Liver (tissue), 9 donors: ENCODE results near the gene ASB7. TPM values are rescaled to one million over a fixed set of nuclear protein-coding genes. Genes with fewer than 3 reads are reported as not detected.
A peak's percentile ranks its signal among the peaks of the same experiment; 100 is the strongest.

ENCODE experiments used
- DNase-seq: peaks from one replicate; pipeline ENCODE4 v3.0.0-alpha.2; 2017; ENCODE audit warnings: low spot score
- H3K27ac ChIP-seq, 2 donors: one replicate each; pipeline ENCODE4 v1.7.0; 2013; ENCODE audit warnings: inconsistent platforms in 2 of 2, low read length in 2 of 2, control low read depth in 1 of 2, low read depth in 1 of 2, mild to moderate bottlenecking in 1 of 2
- H3K27me3 ChIP-seq, 4 donors: one replicate each; pipeline versions ENCODE4 v1.6.1 to v1.7.0; 2013; ENCODE audit warnings: low read length in 3 of 4, inconsistent platforms in 1 of 4, mild to moderate bottlenecking in 1 of 4, moderate library complexity in 1 of 4; ENCODE audit not compliant: control insufficient read depth in 4 of 4, insufficient read depth in 4 of 4
- H3K36me3 ChIP-seq, 4 donors: one replicate each; pipeline versions ENCODE4 v1.6.1 to v1.7.0; 2013; ENCODE audit warnings: low read length in 3 of 4, mild to moderate bottlenecking in 3 of 4, low read depth in 1 of 4, moderate library complexity in 1 of 4; ENCODE audit not compliant: control insufficient read depth in 4 of 4, insufficient read depth in 3 of 4
- H3K4me1 ChIP-seq, 4 donors: one replicate each; pipeline versions ENCODE4 v1.6.1 to v1.7.0; 2013; ENCODE audit warnings: low read length in 3 of 4, mild to moderate bottlenecking in 3 of 4, moderate library complexity in 1 of 4; ENCODE audit not compliant: control insufficient read depth in 4 of 4, insufficient read depth in 4 of 4
- H3K4me3 ChIP-seq, 3 donors: one replicate each; pipeline versions ENCODE4 v1.6.1 to v1.7.0; 2013; ENCODE audit warnings: low read length in 3 of 3, control low read depth in 1 of 3, low read depth in 1 of 3, mild to moderate bottlenecking in 1 of 3
- H3K9ac ChIP-seq, 2 donors: one replicate each; pipeline ENCODE4 v1.7.0; 2013; ENCODE audit warnings: low read length in 2 of 2, mild to moderate bottlenecking in 2 of 2, moderate library complexity in 2 of 2, control low read depth in 1 of 2, low read depth in 1 of 2
- H3K9me3 ChIP-seq, 4 donors: one replicate each; pipeline versions ENCODE4 v1.6.1 to v1.7.0; 2013; ENCODE audit warnings: low read length in 3 of 4; ENCODE audit not compliant: control insufficient read depth in 4 of 4
- CTCF ChIP-seq: fragments of 150-350 bp; IDR thresholded peaks from 2 replicates; pipeline ENCODE4 v1.5.1; 2017; ENCODE audit warnings: improper control_type of control experiment, low read depth, low read length; ENCODE audit not compliant: missing input control
- EGR1 ChIP-seq, 2 donors: IDR thresholded peaks; 2 replicates each; pipeline ENCODE4 v1.6.1; 2016 to 2018; ENCODE audit warnings: antibody characterized with exemption in 2 of 2, low read depth in 2 of 2
- FOXA2 ChIP-seq: IDR thresholded peaks from 2 replicates; pipeline ENCODE4 v1.6.1; 2016; ENCODE audit warnings: antibody characterized with exemption
- GABPA ChIP-seq, 2 donors: IDR thresholded peaks in 1 of 2; conservative IDR thresholded peaks in 1 of 2; 2 replicates each; pipeline ENCODE4 v1.6.1; 2016; ENCODE audit warnings: antibody characterized with exemption in 2 of 2, mild to moderate bottlenecking in 1 of 2, moderate library complexity in 1 of 2
- HNF4A ChIP-seq, 2 donors: conservative IDR thresholded peaks; 2 replicates each; pipeline ENCODE4 v1.6.1; 2016; ENCODE audit warnings: antibody characterized with exemption in 2 of 2, mild to moderate bottlenecking in 2 of 2
- HNF4G ChIP-seq: IDR thresholded peaks from 2 replicates; pipeline ENCODE4 v1.6.1; 2016; ENCODE audit warnings: antibody characterized with exemption
- JUND ChIP-seq, 2 donors: IDR thresholded peaks; 2 replicates each; pipeline ENCODE4 v1.6.1; 2016; ENCODE audit warnings: antibody characterized with exemption in 2 of 2
- NR2F2 ChIP-seq: IDR thresholded peaks from 2 replicates; pipeline ENCODE4 v1.6.1; 2016; ENCODE audit warnings: antibody characterized with exemption
- REST ChIP-seq: IDR thresholded peaks from 2 replicates; pipeline ENCODE4 v1.6.1; 2016; ENCODE audit warnings: antibody characterized with exemption, mild to moderate bottlenecking
- RXRA ChIP-seq, 2 donors: IDR thresholded peaks; 2 replicates each; pipeline ENCODE4 v1.6.1; 2017 to 2018; ENCODE audit warnings: antibody characterized with exemption in 2 of 2, mild to moderate bottlenecking in 1 of 2
- TAF1 ChIP-seq: conservative IDR thresholded peaks from 2 replicates; pipeline ENCODE4 v1.6.1; 2016; ENCODE audit warnings: antibody characterized with exemption, mild to moderate bottlenecking
- YY1 ChIP-seq: IDR thresholded peaks from 2 replicates; pipeline ENCODE4 v1.6.1; 2016; ENCODE audit warnings: antibody characterized with exemption, mild to moderate bottlenecking
- WGBS: extraction: QIAGEN DNeasy Blood & Tissue Kit; methylation state at CpG from one replicate; pipeline ENCODE4 v1.1.7; 2013; 5-methylcytosine and 5-hydroxymethylcytosine counted together
- polyA plus RNA-seq, 2 donors: library from polyadenylated mRNA; stranded (reverse) in 1 of 2; unstranded in 1 of 2; fragments of 200-250 nt in 1 of 2; fragments of >200 nt in 1 of 2; fragmentation: Nextera tagmentation in 1 of 2; extraction: Ambion mirVana in 1 of 2; gene quantifications; one replicate each; pipeline versions ENCODE4 v1.2.1 to v1.2.3, GENCODE V29; 2013 to 2015
- total RNA-seq, 2 donors: library from RNA; depleted of rRNA; stranded (reverse); fragments of >200 nt; gene quantifications; one replicate each; pipeline ENCODE4 v1.2.3, GENCODE V29; 2014
- TF ChIP-seq, protein P1 (sequence below): IDR thresholded peaks from 2 replicates; pipeline ENCODE4 v1.6.1; 2016; ENCODE audit warnings: antibody characterized with exemption
- TF ChIP-seq, protein P2 (sequence below): IDR thresholded peaks from 2 replicates; pipeline ENCODE4 v1.6.1; 2016; ENCODE audit warnings: antibody characterized with exemption
- TF ChIP-seq, protein P3 (sequence below): IDR thresholded peaks from 2 replicates; pipeline ENCODE4 v1.6.1; 2016; ENCODE audit warnings: antibody characterized with exemption
- donor health status: healthy.
- donor health status: healthy.
- donor health status: healthy.
- donor health status: healthy.
- donor health status: healthy.

Gene ASB7
- total and polyA plus RNA-seq, 4 donors, result 3.7 to 12.6 (median 6.5) TPM

DNA sequence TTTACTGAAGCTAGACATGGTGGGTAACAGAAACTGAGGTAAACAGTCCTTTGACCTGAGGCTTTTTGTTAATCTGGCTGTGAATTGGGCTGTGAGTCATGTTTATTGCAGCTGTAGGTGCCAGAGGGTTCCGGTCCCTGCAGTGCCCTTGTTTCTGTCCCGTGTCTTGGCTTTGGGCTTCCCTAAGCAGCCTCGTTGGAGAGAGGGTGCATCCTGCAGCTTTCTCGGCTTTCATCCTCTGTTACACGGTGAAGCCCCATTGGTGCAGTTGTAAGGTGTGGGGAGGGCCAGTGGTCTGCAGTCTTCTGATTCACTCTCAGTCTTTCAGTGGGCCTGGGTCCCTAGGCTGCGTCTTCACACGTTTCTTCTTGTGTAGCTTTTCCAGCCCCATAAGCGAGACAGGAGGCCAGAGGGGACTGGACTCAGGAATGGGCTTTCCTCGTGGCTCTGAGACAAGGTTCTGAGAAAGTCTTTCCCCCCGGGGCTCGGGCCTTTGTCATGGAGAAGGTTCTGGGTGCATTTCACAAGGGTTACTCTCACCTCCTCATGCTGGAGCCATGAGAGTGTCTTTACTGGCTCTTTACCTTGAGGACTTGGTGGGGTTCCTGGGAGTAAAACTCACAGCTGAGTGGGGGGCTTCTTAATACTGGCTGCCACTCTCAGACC is 33.1 kb downstream of the ASB7 start:
- Histone ChIP-seq H3K4me3 (no peak overlapping the region), H3K9ac (no peak overlapping the region), H3K9me3 (no peaks in the 10 kb centered on the region), H3K27ac (no peak overlapping the region), H3K36me3 (peaks cover 1 to 12% (median 9%) of the 10 kb centered on the region in 4 donors), H3K27me3 (no peaks in the 10 kb centered on the region), H3K4me1 (peaks cover 3 to 14% (median 12%) of the 10 kb centered on the region in 4 donors)
- 90% methylated on average over 11 of the region's 11 CpGs for WGBS
- no peak for DNase-seq
- TF ChIP-seq, protein P1, sequence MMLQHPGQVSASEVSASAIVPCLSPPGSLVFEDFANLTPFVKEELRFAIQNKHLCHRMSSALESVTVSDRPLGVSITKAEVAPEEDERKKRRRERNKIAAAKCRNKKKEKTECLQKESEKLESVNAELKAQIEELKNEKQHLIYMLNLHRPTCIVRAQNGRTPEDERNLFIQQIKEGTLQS, result no peak
- TF ChIP-seq TAF1, result no peak
- no peak for TF ChIP-seq NR2F2
- no peak for TF ChIP-seq EGR1 (IDR thresholded peaks at IDR 0.05; ENCODE audit: low read depth in 2 of 2)
- no peak for TF ChIP-seq GABPA (IDR thresholded peaks at IDR 0.05 in 1 of 2, conservative IDR thresholded peaks at IDR 0.05 in 1 of 2)
- no peak for TF ChIP-seq REST
- TF ChIP-seq FOXA2, result no peak
- no peak for TF ChIP-seq RXRA (IDR thresholded peaks at IDR 0.05)
- TF ChIP-seq, protein P2, sequence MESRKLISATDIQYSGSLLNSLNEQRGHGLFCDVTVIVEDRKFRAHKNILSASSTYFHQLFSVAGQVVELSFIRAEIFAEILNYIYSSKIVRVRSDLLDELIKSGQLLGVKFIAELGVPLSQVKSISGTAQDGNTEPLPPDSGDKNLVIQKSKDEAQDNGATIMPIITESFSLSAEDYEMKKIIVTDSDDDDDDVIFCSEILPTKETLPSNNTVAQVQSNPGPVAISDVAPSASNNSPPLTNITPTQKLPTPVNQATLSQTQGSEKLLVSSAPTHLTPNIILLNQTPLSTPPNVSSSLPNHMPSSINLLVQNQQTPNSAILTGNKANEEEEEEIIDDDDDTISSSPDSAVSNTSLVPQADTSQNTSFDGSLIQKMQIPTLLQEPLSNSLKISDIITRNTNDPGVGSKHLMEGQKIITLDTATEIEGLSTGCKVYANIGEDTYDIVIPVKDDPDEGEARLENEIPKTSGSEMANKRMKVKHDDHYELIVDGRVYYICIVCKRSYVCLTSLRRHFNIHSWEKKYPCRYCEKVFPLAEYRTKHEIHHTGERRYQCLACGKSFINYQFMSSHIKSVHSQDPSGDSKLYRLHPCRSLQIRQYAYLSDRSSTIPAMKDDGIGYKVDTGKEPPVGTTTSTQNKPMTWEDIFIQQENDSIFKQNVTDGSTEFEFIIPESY, result no peak
- no peak for TF ChIP-seq YY1
- TF ChIP-seq, protein P3, sequence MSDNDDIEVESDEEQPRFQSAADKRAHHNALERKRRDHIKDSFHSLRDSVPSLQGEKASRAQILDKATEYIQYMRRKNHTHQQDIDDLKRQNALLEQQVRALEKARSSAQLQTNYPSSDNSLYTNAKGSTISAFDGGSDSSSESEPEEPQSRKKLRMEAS, result no peak
- TF ChIP-seq JUND (IDR thresholded peaks at IDR 0.05), result no peak
- no peak for TF ChIP-seq HNF4G

DNA sequence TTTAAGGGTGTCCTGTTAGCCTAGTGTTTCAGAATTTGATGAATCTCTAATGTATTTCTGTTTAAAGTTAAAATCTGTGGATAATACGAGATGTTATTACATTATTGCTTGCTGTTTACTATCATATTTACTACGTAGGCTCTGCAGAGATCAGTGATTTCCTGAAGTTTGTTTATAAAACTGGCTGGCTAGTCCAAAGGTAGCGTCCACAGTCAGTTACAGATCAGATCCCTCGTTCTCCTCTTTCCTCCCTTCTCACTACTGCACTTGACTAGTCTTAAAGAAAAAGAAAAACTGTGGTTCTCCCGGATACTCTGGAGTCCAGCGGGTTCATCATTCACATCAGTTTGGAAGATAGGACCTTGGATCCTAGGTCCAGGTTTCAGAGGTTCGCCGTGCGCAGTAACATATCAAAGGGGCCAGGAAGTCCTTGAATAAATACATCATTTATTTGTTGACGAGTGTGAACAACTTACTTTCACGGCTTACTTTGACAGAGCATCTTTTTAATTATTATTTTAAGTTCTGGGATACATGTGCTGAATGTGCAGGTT is 35.9 kb downstream of the ASB7 start:
- Histone ChIP-seq H3K9me3 (no peaks in the 10 kb centered on the region), H3K27me3 (no peaks in the 10 kb centered on the region), H3K4me1 (peaks cover 3 to 19% (median 14%) of the 10 kb centered on the region in 4 donors), H3K36me3 (no peaks in the 10 kb centered on the region), H3K27ac (no peak overlapping the region), H3K4me3 (no peak overlapping the region), H3K9ac (no peak overlapping the region)
- 57% methylated on average over 11 of the region's 11 CpGs for WGBS
- TF ChIP-seq JUND (IDR thresholded peaks at IDR 0.05), result no peak
- peak; percentile 8 for TF ChIP-seq HNF4G
- no peak for TF ChIP-seq TAF1
- TF ChIP-seq HNF4A (conservative IDR thresholded peaks at IDR 0.05), result peak; percentile 69 to 78
- TF ChIP-seq CTCF, result no peak
- TF ChIP-seq, protein P3, result no peak
- no peak for DNase-seq
